ENCODE results near the gene COMMD6.

DNA sequence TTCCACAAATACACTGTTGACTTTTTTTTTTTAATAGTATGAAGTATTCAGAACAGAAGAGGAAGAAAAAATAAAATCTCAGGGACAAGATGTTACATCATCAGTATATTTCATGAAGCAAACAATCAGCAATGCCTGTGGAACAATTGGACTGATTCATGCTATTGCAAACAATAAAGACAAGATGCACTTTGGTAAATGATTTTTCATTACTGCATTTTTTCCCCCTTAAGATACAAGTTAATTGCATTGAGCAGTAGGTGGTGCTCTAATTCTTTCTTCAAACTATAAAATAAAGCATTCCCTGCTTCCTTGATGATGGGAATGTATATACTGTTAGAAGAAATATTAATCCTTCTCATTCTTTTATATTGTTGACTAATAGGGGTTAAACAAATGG lies 29.0 kb upstream of the COMMD6 start:
- TF ChIP-seq EZH2 (IDR thresholded peaks at IDR 0.05; ENCODE audit: low read depth), result no peak
- TF ChIP-seq CTCF (conservative IDR thresholded peaks at IDR 0.05), result peak; percentile 60

Measured in PC-9 (cell line).